Measurements from ENCODE around the gene BROX. TPM values are rescaled to one million over a fixed set of nuclear protein-coding genes. Genes with fewer than 3 reads are reported as not detected.

The BROX gene
- polyA plus RNA-seq, 1 experiment = 8.6 TPM

DNA sequence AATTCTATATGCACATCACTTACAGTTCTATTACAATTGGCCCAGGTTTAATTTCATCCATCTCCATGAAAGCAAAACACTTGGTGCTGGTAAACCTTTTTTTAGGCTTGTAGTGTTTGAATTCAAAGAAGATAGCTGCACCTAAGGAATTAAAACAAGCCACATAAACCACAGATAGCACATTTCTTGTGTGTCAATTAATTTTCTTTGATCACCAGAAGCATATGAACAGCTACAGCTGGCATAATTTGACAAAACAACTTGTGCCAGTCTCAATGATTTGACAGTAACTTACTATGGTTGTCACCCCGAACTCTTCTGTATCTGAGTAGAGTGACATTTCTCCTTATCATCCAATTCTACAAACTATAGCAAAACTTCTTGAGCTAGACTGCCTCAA lies 42.3 kb upstream of the BROX start:
- CTCF ChIA-PET = interaction anchor here (1.0 kb wide), 1 partner anchor 36 kb away, joined by 5 read pairs; no protein-coding TSS in a partner anchor
- Histone ChIP-seq H3K27me3 (ENCODE audit: control insufficient read depth, insufficient read depth, low read length) (no peaks in the 10 kb centered on the region), H3K27ac (ENCODE audit: low read depth, low read length) (no peak overlapping the region), H3K4me3 (ENCODE audit: low read depth, low read length) (no peak overlapping the region), H3K9me3 (ENCODE audit: control insufficient read depth, insufficient read depth, low read length) (no peaks in the 10 kb centered on the region)
- POLR2A ChIA-PET = no interaction called here
- DNase-seq (ENCODE audit: low read depth, low spot score) = no peak
- TF ChIP-seq, protein P1, sequence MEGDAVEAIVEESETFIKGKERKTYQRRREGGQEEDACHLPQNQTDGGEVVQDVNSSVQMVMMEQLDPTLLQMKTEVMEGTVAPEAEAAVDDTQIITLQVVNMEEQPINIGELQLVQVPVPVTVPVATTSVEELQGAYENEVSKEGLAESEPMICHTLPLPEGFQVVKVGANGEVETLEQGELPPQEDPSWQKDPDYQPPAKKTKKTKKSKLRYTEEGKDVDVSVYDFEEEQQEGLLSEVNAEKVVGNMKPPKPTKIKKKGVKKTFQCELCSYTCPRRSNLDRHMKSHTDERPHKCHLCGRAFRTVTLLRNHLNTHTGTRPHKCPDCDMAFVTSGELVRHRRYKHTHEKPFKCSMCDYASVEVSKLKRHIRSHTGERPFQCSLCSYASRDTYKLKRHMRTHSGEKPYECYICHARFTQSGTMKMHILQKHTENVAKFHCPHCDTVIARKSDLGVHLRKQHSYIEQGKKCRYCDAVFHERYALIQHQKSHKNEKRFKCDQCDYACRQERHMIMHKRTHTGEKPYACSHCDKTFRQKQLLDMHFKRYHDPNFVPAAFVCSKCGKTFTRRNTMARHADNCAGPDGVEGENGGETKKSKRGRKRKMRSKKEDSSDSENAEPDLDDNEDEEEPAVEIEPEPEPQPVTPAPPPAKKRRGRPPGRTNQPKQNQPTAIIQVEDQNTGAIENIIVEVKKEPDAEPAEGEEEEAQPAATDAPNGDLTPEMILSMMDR (IDR thresholded peaks at IDR 0.05; ENCODE audit: low read depth, low read length) = no peak

GRCh38 chr1:222680080-222680479 lies 32.3 kb upstream of the BROX start:
- Histone ChIP-seq H3K4me3 (ENCODE audit: low read depth, low read length) (no peak overlapping the region), H3K27ac (ENCODE audit: low read depth, low read length) (no peak overlapping the region), H3K9me3 (ENCODE audit: control insufficient read depth, insufficient read depth, low read length) (no peaks in the 10 kb centered on the region), H3K27me3 (ENCODE audit: control insufficient read depth, insufficient read depth, low read length) (no peaks in the 10 kb centered on the region)
- CTCF ChIA-PET = no interaction called here
- POLR2A ChIA-PET = no interaction called here
- DNase-seq (ENCODE audit: low read depth, low spot score) = no peak
- TF ChIP-seq, protein P1 (IDR thresholded peaks at IDR 0.05; ENCODE audit: low read depth, low read length) = no peak

DNA sequence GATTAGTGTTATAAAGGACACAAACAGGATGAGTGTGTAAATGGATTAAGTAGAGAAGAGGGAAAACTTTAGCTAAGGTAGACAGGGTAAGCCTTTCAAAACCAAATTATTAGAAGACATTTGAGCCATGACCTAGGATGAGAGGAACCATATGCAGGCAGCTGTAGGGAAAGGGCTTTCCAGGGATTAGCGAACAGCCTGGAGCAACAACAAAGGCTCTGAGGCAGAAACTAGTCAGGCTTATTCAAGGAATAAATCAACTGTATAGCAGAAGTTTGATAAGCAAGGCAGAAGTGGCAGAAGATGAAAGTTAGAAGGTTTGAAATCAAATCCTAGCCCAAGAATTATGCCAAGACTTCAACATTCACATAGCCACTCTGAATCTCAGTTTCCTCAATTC lies 21.3 kb upstream of the BROX start:
- Histone ChIP-seq H3K4me3 (ENCODE audit: low read depth, low read length) (no peak overlapping the region), H3K9me3 (ENCODE audit: control insufficient read depth, insufficient read depth, low read length) (no peaks in the 10 kb centered on the region), H3K27me3 (ENCODE audit: control insufficient read depth, insufficient read depth, low read length) (no peaks in the 10 kb centered on the region), H3K27ac (ENCODE audit: low read depth, low read length) (no peak overlapping the region)
- TF ChIP-seq, protein P1 (IDR thresholded peaks at IDR 0.05; ENCODE audit: low read depth, low read length) = no peak
- no peak for DNase-seq (ENCODE audit: low read depth, low spot score)
- ChIA-PET CTCF (no interaction called here), POLR2A (no interaction called here)

- POLR2A ChIA-PET = no interaction called here
- no peak overlapping the region for H3K4me3 ChIP-seq (ENCODE audit: low read depth, low read length)
- CTCF ChIA-PET = interaction anchor here (1.2 kb wide), 1 partner anchor 27 kb away, joined by 4 read pairs; no protein-coding TSS in a partner anchor
- TF ChIP-seq, protein P1 (IDR thresholded peaks at IDR 0.05; ENCODE audit: low read depth, low read length) = no peak
- no peaks in the 10 kb centered on the region for H3K27me3 ChIP-seq (ENCODE audit: control insufficient read depth, insufficient read depth, low read length)
- DNase-seq (ENCODE audit: low read depth, low spot score) = no peak
- no peak overlapping the region for H3K27ac ChIP-seq (ENCODE audit: low read depth, low read length)
- no peaks in the 10 kb centered on the region for H3K9me3 ChIP-seq (ENCODE audit: control insufficient read depth, insufficient read depth, low read length)
These were observed 17.4 kb upstream of the BROX start for GRCh38 chr1:222694927-222695326.

GRCh38 chr1:222696741-222697140 lies 15.6 kb upstream of the BROX start:
- Histone ChIP-seq H3K9me3 (ENCODE audit: control insufficient read depth, insufficient read depth, low read length) (no peaks in the 10 kb centered on the region; the same call in 1 of the 2 replicates), H3K4me3 (ENCODE audit: low read depth, low read length) (no peak overlapping the region), H3K27ac (ENCODE audit: low read depth, low read length) (no peak overlapping the region), H3K27me3 (ENCODE audit: control insufficient read depth, insufficient read depth, low read length) (no peaks in the 10 kb centered on the region)
- POLR2A ChIA-PET = no interaction called here
- CTCF ChIA-PET = no interaction called here
- no peak for DNase-seq (ENCODE audit: low read depth, low spot score)
- TF ChIP-seq, protein P1 (IDR thresholded peaks at IDR 0.05; ENCODE audit: low read depth, low read length) = no peak
